Midbrain (tissue), 1 donor: ENCODE data around the gene ZNF264.
"Not testable (repeated sequence)": the region's sequence is repeated elsewhere in the genome, so short reads cannot be mapped to it uniquely, and the experiment has no call there.

Experiments used
- DNase-seq: peaks from one replicate; lab custom pipeline; 2025; lab: John Stamatoyannopoulos, UW

ZNF264 gene

DNA sequence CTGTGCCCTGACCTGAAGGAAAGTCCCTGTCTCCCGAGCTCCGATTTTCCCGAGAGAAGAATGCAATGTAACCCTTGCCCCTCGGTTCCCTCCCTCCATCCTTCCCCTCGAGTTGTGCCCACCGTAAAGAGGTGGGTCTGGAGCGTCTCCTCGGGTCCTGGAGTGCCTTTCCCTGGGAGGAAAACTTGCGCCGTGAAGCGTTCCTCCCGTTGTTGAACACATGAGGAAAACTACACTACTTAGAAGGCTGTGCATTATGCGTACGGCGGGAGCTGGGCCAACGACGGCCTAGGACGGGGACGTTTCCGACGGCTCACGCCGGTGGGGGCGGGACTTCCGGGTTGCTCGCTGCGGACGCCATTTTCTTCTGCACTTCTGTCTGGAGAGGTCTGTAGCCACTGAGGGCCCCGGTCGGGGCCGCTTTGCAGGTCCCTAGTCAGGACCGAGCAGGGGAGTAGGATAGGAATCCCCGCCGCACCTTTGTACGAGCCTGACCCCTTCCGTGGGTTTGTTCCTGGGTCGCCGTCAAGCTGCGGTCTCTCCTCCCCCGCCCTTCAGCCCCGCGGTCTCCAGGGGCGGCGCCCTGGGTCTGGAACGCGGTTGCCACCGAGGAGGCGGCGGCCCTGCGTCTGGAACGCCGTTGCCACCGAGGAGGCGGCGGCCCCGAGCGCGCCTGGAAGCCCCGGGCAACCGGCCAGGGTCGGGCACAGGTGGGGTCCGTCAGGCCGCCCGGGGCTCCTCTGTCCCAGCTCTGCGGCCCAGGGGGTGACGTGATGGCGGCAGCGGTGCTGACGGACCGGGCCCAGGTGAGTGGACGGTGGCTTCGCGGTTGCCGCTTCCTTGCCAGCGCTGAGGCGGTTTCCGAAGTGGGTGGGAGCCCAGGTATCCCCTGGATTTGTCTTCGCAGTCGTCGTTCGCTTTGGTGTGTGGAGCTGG, at the start of gene ZNF264:
TSS of gene ZNF264 (plus strand) at position 360 of the 936 bp plus-strand sequence. CDS start at position 774, 414 bp downstream.
- DNase-seq, result peak; percentile 90

DNA sequence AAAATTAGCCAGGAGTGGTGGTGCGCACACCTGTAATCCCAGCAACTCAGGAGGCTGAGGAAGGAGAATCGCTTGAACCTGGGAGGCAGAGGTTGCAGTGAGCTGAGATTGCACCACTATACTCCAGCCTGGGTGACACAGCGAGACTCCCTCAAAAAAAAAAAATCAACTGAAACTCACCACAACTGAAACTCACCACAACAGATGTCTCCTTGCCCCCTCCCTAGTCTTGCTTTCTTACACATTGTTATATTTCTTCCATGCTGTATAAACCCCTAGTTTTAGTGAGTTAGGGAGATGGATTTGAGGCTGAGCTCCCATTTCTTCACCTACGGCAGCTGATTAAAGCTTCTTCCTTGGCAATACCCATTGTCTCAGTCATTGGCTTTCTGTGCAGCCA, 49.6 kb upstream of the ZNF264 start:
- DNase-seq, result no peak

DNA sequence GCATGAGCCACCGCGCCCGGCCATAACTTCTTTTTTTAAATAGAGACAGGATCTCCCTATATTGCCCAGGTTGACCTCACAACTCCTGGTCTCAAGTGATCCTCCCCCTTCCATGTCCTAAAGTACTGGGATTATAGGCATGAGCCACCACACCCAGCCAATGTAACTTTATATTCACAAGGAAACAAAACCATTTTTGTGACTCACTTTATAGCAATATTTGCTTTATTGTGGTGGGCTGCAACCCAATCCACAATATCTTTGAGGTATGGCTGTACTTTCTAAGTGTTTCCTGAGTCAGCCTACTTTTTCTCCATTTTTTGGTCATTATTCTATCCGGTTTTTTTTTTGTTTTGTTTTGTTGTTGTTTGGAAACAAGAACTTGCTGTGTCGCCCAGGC, 38.4 kb upstream of the ZNF264 start:
- DNase-seq, result no peak

DNA sequence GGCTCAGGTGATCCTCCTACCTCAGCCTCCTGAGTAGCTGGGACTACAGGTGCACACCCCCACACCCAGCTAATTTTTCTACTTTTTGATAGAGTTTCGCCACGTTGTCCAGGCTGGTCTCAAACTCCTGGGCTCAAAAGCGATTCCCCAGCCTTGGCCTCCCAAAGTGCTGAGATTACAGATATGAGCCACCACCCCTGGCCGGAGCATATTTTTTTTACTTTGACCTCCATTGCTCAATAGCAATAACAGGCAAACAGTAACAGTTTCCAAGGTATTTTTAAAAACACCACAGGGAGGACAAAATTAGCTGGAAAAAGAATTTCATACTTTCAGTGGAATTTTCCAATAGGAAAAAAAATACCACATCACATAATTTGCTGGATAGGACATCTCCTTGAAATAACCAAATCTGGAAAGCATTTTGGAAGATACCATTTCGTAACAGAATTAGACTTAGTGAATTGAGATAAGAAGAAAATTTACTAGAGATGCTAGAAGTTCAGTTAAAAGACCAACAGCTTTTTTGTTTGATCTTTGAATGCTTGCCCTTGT, 29.2 kb upstream of the ZNF264 start:
- no peak for DNase-seq

DNA sequence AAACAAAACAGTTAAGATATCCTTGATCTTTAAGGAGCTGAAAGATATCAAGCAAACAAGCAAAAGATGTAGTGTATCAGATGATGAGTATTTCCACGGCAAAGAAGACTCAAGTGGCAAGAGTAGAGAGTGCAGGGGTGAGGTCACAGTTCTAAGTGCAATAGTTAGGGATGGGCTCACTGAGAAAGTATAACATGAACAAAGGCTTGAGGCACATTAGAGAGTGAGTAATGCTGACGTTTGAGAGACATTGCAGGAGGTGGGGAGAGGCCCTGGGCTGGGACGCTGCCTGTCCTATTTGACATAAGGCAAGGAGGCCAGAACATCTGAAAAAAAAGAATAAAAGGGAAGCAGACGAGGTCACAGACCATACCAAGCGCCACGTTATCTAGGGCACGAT, 25.5 kb upstream of the ZNF264 start:
- no peak for DNase-seq

DNA sequence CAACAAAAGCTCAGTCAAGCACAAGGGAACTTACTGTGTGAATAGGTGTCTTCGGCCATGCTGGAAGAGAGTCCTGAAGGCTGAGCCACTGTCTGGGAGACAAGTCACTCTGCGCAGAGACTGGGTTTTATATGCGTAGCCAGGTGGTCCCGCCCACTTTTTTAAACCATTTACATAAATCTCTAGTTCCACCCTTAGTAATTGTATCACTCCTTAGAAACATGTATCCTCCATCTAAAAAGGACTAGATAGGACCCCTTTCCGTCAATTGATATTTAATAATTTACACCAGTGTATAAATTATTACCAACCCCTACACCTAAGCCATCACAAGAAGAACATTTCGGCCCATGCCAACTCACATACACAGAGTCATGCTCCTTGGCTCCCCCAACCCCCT, 23.9 kb upstream of the ZNF264 start, which contains the start of gene DUXA:
TSS of gene DUXA (minus strand) at position 101 of the 400 bp plus-strand sequence. CDS start at position 59, 42 bp downstream.
- DNase-seq, result no peak

DNA sequence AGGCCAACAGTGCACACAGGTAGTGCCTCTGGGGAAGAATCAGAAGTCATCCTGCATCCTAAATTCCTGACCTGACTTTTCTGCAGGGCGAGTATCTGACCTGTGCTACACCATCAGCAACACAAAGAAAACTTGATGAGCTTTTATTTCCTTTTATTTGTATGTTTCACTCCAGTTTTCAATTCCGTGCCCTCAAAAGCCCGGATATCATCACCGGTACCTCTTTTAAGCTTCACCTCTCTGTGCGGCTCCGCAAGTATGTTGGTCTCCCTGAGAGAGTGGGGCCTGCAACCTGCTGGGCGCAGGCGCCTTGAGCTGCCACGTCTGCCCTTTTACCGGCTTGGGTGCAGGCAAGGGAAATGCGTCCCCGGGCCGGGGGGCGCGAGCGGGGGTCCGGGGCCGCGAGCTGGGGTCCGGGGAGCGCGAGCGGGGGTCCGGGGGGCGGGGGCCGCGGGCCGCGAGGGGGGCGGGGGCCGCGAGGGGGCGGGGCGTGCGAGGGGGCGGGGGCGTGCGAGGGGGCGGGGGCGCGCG, 19.7 kb upstream of the ZNF264 start:
- peak; percentile 2 for DNase-seq

DNA sequence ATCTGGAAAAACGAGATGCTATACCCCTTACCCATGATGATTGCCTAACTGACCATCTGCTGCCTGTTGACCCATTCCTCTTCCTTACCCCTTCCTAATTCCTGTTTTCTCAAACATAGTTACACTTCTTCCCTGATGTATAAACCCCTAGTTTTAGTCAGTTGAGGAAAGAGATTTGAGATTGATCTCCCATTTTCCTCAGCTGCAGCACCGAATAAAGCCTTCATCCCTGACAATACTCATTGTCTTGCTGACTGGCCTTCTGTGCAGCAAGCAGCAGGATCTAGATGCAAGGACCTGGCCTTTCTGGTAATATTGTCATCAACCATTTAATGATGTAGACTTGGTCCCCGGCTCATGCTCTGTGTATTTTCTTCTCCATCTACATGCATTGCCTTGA, 999 bp upstream of the ZNF264 start:
- no peak for DNase-seq

DNA sequence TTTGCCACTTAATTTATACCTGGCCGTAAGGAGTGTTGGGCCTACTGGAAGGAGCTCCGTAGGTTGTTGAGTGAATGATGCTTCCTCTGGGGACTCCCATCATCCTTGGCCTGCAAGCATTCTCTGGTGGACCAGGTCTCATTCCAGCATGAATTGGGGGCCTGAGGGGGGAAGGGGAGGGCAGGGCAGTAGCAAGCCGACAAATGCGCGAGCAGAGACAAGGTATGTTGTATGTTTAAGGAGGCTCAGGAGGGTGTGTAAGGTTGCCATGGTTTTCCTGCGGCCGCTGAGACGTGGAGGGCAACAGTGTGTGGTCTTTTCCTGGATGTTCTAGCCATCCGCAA, 749 bp downstream of the ZNF264 start:
- no peak for DNase-seq

DNA sequence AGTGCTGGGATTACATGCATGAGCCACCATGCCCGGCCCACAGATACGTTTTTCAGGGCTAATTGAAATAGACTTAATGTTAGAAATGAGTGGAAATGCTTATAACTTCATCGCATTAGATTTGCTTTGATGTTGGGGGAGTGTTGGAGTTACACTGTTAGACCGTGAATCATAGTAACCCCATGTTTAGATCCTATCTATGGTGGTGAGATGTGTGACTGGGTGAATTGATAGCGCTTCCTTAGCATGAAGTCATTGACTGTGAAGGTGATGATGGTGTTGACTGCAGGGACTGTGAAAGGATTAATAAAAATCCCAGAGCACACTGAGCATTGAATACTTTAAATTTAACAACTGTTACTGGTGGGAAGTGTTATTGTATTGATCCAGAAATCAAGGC, 1.7 kb downstream of the ZNF264 start:
- DNase-seq, result no peak

DNA sequence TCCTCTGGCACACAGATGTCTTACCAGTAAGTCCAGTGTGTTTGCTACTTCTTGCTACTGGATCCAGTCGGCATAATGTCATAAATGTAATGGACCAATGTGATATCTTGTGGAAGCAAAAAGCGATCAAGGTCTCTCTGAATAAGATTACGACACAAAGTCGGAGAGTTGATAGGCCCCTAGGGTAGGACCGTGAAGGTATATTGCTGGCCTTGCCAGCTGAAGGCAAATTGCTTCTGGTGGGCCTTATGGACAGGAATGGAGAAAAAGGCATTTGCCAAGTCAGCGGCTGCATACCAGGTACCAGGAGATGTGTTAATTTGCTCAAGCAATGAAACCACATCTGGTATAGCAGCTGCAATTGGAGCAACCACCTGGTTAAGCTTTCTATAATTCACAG, 6.6 kb downstream of the ZNF264 start:
- not testable (repeated sequence) for DNase-seq

DNA sequence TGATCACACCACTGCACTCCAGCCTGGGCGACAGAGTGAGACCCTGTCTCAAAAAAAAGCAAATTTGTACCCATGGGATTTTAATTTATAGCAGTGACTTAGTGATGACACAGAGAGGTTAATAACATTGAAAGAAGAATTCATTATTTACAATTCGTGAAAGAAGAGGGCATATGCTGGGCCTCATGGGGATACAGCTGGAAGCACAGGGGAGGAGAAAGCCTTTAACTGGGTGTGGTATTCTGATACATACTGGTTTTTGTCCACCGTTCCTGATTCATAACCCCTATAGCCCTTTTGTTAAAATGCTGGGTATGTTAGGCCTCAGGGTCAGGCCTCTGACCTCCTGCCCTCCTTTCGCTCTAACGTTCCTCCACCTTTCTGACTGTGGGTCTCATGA, 10.9 kb downstream of the ZNF264 start:
- no peak for DNase-seq

DNA sequence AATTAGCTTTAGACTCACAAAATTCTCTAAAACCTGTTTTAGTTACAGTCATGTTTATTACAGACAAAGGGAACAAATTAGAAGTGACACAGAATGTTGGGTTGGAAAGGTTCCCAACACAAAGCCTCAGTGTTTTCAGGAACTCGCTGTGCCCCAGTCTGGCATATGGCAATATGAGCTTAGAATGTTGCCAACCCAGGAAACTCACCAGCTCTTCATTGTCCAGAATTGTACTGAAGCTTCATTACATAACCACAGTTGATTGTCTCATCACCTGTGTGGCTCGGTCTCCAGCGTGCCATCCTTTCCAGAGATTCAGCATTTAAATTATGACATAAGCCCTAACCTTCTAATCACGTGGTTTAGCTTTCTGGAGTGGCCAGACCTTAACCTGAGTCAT, 19.1 kb downstream of the ZNF264 start:
- peak; percentile 14 for DNase-seq

DNA sequence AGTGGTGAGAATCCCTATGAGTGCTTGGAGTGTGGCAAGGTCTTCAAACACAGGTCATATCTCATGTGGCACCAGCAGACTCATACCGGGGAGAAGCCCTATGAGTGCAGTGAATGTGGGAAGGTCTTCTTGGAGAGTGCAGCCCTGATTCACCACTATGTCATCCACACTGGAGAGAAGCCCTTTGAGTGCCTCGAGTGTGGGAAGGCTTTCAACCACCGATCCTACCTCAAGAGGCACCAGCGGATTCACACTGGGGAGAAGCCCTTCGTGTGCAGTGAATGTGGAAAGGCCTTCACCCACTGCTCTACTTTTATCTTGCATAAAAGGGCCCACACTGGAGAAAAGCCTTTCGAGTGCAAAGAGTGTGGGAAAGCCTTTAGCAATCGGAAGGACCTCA, 20.8 kb downstream of the ZNF264 start:
- no peak for DNase-seq

DNA sequence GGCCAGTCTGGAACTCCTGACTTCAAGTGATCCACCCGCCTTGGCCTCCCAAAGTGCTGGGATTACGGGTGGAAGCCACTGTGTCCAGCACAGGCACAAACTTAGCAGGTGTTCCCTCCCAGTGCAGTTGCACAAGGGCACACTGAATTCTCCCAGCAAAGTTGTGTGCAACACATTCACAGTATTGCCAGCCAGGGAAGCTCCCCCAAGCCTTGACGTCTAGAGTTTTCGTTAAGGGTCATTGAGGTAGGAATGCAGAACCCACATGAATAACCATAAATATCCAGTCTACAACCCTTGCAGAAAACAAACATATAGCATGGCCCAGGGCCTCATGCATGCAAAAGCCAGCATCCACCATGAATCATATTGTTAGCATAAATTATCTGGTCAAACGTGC, 36.2 kb downstream of the ZNF264 start:
- no peak for DNase-seq

DNA sequence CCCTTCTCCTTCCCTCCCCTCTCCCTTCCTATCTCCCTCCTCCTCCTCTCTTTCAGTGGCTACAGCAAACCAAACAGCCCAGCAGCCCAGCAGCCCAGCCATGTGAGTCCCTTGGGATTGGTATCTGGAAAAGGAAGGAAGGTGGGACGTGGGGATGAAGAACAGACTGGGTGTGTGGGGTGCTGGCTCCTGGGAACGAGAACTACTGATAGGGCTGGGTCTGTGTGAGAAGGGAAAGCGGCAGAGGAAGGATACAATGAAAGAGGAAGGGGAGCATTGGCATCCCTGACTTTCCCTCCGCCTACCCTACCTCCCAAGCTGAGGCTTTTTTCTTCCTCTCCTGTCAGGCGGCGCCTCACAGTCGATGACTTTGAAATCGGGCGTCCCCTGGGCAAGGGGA, 40.4 kb downstream of the ZNF264 start:
- no peak for DNase-seq

DNA sequence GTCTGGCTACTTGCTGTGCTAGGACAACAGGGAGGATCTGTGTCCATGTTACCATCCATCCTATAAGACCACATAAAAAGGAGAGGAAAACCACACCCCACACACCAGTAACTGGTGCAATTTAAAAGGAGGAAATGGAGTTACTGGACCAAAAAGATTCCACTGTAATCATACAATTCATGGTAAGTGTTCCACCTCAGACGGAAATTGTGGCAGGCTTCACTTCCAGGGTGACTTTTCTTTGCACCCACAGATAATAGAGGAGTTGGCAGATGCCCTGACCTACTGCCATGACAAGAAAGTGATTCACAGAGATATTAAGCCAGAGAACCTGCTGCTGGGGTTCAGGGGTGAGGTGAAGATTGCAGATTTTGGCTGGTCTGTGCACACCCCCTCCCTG, 41.9 kb downstream of the ZNF264 start:
- DNase-seq, result no peak

DNA sequence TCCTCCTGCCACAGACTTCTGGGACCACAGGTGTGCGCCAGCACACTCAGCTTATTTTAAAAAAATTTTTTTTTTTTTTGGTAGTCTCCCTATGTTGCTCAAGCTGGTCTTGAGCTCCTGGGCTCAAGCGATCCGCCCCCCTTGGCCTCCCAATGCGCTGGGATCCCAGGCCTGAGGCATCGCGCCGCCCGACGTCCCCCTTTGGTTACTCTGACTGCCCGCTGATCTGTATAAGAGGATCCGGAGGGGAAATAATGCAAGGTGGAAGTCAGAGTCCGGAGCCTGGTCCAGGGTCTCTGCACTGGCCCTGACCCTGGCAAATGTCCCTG, 48.6 kb downstream of the ZNF264 start:
- no peak for DNase-seq

DNA sequence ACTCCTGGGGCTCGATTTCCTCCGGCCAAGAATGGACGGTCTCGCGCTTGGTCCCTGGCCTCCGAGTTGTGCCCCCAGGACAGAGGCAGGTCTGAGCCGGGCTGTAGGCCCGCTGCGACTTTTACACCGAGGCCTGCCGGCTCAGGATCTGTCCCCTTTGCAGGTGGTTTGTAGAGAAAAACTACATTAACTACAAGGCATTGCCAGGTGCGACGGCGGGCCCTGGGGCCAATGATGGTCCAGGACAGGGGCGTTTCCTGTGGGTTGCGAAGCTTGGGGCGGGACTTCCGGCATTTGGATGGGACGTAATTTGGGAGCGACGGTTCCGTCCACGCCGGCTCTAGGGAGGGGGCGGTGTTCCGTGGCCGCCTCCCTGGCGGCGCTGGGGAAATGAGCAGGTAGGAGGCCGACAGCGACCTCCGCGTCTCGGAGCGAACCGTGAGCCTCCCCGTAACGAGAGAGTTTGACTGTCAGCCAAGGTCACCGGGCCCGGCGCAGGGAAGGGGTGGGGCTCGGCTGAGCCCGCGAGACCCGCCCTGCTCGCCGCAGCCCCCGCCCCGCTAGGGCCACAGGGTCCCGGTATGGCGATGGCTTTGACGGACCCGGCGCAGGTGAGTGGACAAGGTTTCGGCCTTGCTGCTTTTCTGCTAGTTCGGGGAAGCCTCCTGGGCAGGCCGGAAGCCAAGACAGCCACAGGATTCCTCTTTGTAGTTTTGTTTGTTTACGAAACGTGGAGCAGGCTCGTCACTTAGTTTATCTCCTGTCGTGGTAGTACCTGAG, 49.2 kb downstream of the ZNF264 start, which contains the start of gene ZNF805:
TSS of gene ZNF805 (plus strand) at position 322 of the 780 bp plus-strand sequence. CDS start at position 582, 260 bp downstream.
- peak; percentile 95 for DNase-seq

DNA sequence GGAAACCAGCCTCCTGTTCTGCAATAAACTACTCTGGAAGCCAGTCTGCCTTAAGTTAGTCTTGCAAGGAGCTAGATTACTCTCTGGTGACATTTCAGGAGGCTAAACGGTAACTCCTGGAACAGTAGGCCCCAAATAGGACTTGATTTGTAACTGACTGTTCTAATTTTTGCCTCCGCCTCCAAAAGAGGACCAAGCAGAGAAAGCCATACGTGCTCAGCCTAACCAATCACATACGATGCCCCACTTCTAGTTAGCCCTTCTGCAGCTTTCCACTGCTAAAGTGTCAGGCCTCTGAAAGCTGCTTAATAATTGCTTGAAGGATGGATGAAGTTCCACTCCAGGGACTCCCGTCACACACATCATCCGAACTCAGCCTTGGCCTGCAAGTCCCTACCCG, 49.9 kb downstream of the ZNF264 start:
- no peak for DNase-seq

DNA sequence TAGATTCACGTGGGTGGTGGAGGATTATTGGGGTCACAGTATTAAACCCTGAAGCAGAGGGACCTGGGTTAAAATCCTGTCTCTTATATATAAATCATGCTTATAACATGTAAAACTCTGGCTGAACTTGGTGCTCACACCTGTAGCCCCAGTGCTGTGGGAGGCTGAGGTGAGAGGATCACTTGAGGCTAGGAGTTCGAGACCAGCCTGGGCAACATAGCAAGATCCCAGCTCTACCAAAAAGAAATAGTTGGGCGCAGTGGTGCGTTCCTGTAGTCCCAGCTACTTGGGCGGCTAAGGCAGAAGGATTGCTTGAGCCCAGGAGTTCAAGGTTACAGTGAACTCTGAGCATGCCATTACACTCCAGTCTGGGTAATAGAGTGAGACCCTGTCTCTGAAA, 51.5 kb downstream of the ZNF264 start:
- no peak for DNase-seq

DNA sequence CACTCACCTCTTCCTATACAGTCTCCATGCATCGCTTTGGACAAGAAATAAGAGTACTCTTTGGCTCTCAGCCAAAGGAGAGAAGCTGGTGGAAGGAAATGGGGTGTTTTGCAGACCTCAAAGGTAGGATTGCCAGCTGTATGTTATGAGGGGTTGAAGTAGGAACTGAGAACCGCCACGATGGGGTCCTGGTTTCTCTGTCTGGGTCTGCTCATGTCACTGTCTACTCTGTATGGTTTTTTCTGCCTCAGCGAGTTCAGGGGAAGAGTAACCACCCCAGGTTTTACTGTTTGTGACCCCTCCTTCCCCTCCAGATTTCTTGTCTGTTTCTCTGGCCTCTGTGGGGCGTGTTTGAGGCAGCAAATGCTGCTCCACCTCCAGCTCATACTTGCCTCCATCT, 53.2 kb downstream of the ZNF264 start:
- DNase-seq, result no peak

DNA sequence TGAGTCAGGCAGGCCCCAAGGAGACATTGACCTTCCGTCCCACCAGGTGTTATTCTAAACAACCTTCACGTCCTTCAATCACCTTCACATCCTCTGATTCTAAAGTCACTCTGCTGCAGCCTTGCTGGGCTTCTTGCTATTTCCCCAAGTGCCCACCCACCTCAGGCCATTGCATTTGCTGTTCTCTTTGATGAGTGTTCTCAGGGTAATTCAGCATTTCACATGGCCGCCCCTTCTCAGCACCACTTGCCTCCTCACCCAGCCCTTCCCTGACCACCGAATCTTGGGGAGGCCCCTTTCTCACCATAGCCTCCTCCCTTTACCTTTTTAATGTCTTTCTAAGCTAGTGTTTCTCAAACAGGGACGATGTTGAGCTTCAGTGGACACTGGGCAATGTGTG, 53.8 kb downstream of the ZNF264 start:
- DNase-seq, result no peak
